PFSK-1 (cell line): Measurements from ENCODE around the gene RCOR2.

ENCODE experiments used
- POLR2AphosphoS5 ChIP-seq: IDR thresholded peaks from 2 replicates; pipeline ENCODE4 v1.6.1; 2012; ENCODE audit warnings: low read depth, mild to moderate bottlenecking, control low read depth, low read length, moderate library complexity
- REST ChIP-seq, 2 experiments: IDR thresholded peaks; 2 replicates each; pipeline versions ENCODE4 v1.6.1 to v1.8.0; 2011 to 2012; ENCODE audit warnings: low read depth in 2 of 2, low read length in 2 of 2, control low read depth in 1 of 2, inconsistent platforms in 1 of 2, mild to moderate bottlenecking in 1 of 2, moderate library complexity in 1 of 2; ENCODE audit not compliant: insufficient read depth in 1 of 2
- SIN3A ChIP-seq: IDR thresholded peaks from 2 replicates; pipeline ENCODE4 v1.6.1; 2012; ENCODE audit warnings: mild to moderate bottlenecking, low read length, moderate library complexity, borderline replicate concordance; ENCODE audit not compliant: insufficient read depth
- TAF1 ChIP-seq: IDR thresholded peaks from 2 replicates; pipeline ENCODE4 v1.6.1; 2012; ENCODE audit warnings: low read length, control low read depth, borderline replicate concordance; ENCODE audit not compliant: insufficient read depth

- no peak for TF ChIP-seq POLR2AphosphoS5
- no peak for TF ChIP-seq TAF1
- no peak for TF ChIP-seq REST (IDR thresholded peaks at IDR 0.05; ENCODE audit: insufficient read depth in 1 of 2, low read depth in 2 of 2, low read length in 2 of 2)
- no peak for TF ChIP-seq SIN3A
Measured at GRCh38 chr11:63966444-63966843, 49.5 kb upstream of the RCOR2 start.
